Bronchial epithelial cell (primary cell): ENCODE data around the gene ACP1. TPM values are rescaled to one million over a fixed set of nuclear protein-coding genes. Genes with fewer than 3 reads are reported as not detected.

Source experiments
- DNase-seq: peaks from one replicate; pipeline ENCODE4 v3.0.0-alpha.2; 2010; ENCODE audit warnings: low read depth
- FAIRE-seq: peaks from 2 replicates; lab custom pipeline; 2011; peaks lifted over from hg19 to GRCh38; lab: Jason Lieb, UNC
- H3K27me3 ChIP-seq: 2 replicates; pipeline ENCODE4 v1.5.1; 2011; ENCODE audit warnings: low read length; ENCODE audit not compliant: control insufficient read depth, insufficient read depth
- H3K36me3 ChIP-seq: 2 replicates; pipeline ENCODE4 v1.5.1; 2011; ENCODE audit warnings: low read length; ENCODE audit not compliant: control insufficient read depth, insufficient read depth
- H3K4me3 ChIP-seq: 2 replicates; pipeline ENCODE4 v1.5.1; 2011; ENCODE audit warnings: mild to moderate bottlenecking, low read depth, low read length, control low read depth
- total RNA-seq: library from RNA; depleted of rRNA; stranded (reverse); fragments of >200 nt; gene quantifications from 2 replicates; pipeline ENCODE4 v1.2.1, GENCODE V29; 2014
- TF ChIP-seq, protein P1 (sequence below): IDR thresholded peaks from 2 replicates; pipeline ENCODE4 v1.5.1; 2011; ENCODE audit warnings: mild to moderate bottlenecking, moderate library complexity, low read length, control low read depth, inconsistent platforms; ENCODE audit not compliant: insufficient read depth, severe bottlenecking

ACP1 gene
- total RNA-seq, 1 donor from 2014 or later = 106 TPM

DNA sequence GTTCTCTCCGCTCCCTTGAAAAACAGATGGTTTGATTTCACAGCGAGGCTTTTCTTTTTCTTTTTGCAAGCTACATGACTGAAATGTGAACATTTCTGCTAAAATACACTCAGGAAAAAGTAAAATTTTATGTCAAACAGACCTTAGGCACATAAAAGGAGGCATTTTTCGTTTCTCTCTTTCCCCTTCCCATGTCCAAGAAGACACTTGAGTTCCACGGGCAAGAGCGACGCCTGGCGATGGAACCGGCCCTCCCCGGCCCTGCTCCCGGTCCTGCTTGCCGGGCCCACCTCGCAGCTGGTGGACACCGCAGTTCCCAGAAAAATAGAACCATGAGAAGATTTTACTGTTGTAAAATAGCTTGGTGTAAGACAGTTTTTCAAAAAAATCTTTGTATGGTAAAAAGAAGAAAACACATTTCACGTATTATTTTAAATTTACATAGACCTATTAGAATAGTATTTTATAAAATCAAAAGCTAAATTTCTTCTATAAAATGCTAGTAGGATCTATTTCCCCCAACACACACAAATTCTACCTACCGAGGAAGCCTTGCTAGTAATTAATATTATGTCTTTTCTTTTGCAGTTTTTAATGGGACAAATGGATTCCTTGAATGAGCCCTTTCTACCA lies 25.5 kb downstream of the ACP1 start:
- no peak for FAIRE-seq
- peak; percentile 57 for DNase-seq

DNA sequence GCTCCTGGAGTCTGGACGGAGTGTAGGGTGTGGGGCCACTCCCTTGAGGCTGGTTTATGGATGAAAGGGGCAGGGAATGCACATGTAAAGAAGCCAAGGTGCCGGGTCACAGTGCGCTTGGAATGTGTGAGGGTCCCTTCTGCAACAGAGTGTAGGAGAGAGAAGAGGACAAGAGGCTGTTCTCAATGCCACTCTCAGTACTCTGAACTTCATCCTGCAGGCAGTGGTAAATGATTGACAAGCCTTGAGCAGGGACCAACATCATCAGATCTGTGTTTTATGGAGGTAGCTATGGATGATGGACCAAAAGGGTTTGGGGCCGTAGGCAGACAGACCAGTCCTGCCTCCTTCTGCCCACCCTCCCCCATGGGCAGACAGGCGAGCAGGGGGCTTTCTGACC lies 30.3 kb downstream of the ACP1 start:
- TF ChIP-seq, protein P1, sequence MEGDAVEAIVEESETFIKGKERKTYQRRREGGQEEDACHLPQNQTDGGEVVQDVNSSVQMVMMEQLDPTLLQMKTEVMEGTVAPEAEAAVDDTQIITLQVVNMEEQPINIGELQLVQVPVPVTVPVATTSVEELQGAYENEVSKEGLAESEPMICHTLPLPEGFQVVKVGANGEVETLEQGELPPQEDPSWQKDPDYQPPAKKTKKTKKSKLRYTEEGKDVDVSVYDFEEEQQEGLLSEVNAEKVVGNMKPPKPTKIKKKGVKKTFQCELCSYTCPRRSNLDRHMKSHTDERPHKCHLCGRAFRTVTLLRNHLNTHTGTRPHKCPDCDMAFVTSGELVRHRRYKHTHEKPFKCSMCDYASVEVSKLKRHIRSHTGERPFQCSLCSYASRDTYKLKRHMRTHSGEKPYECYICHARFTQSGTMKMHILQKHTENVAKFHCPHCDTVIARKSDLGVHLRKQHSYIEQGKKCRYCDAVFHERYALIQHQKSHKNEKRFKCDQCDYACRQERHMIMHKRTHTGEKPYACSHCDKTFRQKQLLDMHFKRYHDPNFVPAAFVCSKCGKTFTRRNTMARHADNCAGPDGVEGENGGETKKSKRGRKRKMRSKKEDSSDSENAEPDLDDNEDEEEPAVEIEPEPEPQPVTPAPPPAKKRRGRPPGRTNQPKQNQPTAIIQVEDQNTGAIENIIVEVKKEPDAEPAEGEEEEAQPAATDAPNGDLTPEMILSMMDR = no peak
- FAIRE-seq = no peak
- no peak for DNase-seq
- no peak overlapping the region for H3K4me3 ChIP-seq
- H3K36me3 ChIP-seq = no peaks in the 10 kb centered on the region
- peaks cover 2% of the 10 kb centered on the region for H3K27me3 ChIP-seq

More for the DNA sequence above, 25.5 kb downstream of the ACP1 start:
- Histone ChIP-seq H3K27me3 (peaks cover 7% of the 10 kb centered on the region), H3K4me3 (peak overlapping the region; percentile 43), H3K36me3 (no peaks in the 10 kb centered on the region)
- TF ChIP-seq, protein P1 = peak; percentile 76

DNA sequence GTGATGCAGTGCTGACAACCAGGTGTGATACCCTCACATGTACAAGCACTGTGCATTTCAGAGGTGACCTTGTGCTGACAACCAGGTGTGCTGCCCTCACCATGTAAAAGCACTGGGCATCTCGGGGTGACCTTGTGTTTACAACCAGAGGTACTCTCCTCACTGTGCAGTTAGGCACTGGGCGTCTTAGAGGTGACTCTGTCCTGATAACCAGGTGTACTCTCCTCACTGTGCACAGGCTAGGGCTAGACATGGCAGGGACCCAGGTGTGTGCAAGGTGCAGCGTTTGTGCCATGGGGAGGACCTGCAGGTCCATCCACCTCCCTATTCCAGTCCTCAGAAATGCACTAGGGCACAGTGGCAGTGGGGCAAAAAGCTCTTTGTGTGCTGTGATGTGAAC lies 31.6 kb downstream of the ACP1 start:
- no peak overlapping the region for H3K4me3 ChIP-seq
- FAIRE-seq (peak; percentile 86), DNase-seq (no peak)
- TF ChIP-seq, protein P1 = no peak
- H3K27me3 ChIP-seq = peaks cover 2% of the 10 kb centered on the region
- H3K36me3 ChIP-seq = no peaks in the 10 kb centered on the region

DNA sequence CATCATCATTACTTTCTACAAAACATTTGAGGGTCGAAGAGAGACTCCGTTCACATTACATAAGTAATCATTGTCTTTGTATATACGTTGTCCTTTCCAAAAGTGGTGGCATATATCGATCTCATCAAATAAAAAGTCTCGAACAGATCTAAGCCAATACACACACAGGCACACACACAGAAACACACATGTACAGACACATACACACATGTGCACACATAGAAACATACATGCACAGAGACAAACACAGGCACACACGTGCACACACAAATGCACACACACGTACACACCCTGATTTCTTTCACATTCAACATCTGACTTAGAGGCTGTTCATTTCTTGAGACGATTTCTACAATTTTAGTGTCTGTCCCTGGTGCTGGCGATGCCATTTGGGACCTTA lies 40.6 kb downstream of the ACP1 start:
- no peak for FAIRE-seq
- H3K4me3 ChIP-seq = no peak overlapping the region
- no peaks in the 10 kb centered on the region for H3K36me3 ChIP-seq
- no peaks in the 10 kb centered on the region for H3K27me3 ChIP-seq
- TF ChIP-seq, protein P1 = no peak
- no peak for DNase-seq

GRCh38 chr2:309148-309953 lies 44.6 kb downstream of the ACP1 start:
- DNase-seq (no peak), FAIRE-seq (no peak)
- H3K36me3 ChIP-seq = no peaks in the 10 kb centered on the region
- TF ChIP-seq, protein P1 = no peak
- no peak overlapping the region for H3K4me3 ChIP-seq
- H3K27me3 ChIP-seq = no peaks in the 10 kb centered on the region
